ENCODE data around the gene EPB41L2.
A peak's percentile ranks its signal among the peaks of the same experiment; 100 is the strongest.

The EPB41L2 gene

DNA sequence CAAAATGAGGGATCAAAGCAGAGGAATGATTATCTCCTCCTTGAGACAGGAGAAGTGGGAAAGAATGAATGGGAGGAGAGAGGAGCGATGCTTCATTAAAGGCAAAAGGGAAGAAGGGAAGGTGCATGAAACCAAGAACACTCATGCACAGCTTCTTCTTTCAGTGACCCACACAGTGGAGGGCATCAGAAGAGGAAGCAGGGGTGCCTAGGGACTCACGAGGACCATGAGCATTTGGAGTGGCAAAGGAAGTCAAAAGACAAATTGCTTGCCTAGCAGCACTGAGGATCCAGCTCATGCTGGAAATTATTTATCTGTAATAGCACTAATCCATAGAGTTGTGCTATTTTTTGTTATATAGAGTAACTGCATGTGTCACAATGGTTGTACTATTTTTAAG lies 169.8 kb downstream of the EPB41L2 start:
- no peaks in the 10 kb centered on the region for H3K9me3 Mint-ChIP-seq
- H3K4me1 Mint-ChIP-seq: peaks cover 15 to 22% of the 10 kb centered on the region in 2 donors
- peaks cover 24 to 28% of the 10 kb centered on the region in 2 donors for H3K36me3 Mint-ChIP-seq
- DNase-seq: no peak
- peak; percentile 75 to 91 for ATAC-seq (replicated peaks)
- no peaks in the 10 kb centered on the region for H3K27me3 Mint-ChIP-seq
- no peak overlapping the region for H3K4me3 Mint-ChIP-seq
- H3K27ac Mint-ChIP-seq: no peak overlapping the region

DNA sequence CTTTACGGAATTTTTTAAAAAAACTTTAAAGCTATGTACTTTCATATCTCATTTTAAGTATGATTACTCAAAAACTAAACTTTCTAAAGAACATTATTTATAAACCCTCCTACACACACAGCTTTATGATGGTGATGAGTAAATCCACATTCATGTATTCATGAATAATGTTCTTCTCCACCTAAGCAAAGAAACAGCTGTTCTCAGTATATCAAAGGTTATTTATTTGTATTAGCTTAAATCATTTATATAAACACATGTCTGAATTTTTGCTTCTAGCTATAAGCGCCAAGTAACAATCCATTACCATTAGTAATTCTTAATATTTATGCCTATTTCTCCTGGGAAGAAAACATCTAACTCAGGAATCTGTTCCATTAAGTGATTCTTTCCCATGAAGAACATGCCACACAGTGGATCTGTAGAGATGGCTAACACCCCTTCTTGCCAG lies 172.5 kb downstream of the EPB41L2 start:
- no peaks in the 10 kb centered on the region for H3K27me3 Mint-ChIP-seq
- H3K36me3 Mint-ChIP-seq: peaks cover 29 to 32% of the 10 kb centered on the region in 2 donors
- H3K9me3 Mint-ChIP-seq: no peaks in the 10 kb centered on the region
- H3K4me1 Mint-ChIP-seq: peaks cover 17 to 27% of the 10 kb centered on the region in 2 donors
- no peak overlapping the region for H3K4me3 Mint-ChIP-seq
- DNase-seq: no peak
- no peak overlapping the region for H3K27ac Mint-ChIP-seq
- ATAC-seq (replicated peaks): peak; percentile 73 to 74

DNA sequence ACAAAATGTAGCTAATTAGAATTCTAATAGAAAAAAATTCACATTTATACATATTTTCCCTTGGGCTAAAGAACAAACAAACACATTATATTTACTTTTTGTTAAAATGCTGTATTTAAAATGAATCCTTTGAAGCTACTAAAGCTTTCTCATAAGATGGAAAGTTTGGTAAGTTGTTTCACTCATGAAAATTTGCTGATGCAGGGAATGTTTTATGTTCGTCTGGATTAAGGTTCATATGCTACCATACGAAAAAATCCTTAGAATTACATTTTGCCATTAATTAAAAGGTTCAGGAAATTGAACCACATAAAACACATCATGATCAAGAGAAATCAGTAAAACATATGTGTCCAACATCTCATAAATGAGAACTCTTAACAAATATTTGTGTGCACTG lies 173.6 kb downstream of the EPB41L2 start:
- ATAC-seq (replicated peaks) (no peak), DNase-seq (no peak)
- Mint-ChIP-seq H3K4me3 (no peak overlapping the region), H3K27me3 (no peaks in the 10 kb centered on the region), H3K27ac (no peak overlapping the region), H3K4me1 (peaks cover 17 to 27% of the 10 kb centered on the region in 2 donors), H3K36me3 (peaks cover 27 to 32% of the 10 kb centered on the region in 2 donors), H3K9me3 (no peaks in the 10 kb centered on the region)

DNA sequence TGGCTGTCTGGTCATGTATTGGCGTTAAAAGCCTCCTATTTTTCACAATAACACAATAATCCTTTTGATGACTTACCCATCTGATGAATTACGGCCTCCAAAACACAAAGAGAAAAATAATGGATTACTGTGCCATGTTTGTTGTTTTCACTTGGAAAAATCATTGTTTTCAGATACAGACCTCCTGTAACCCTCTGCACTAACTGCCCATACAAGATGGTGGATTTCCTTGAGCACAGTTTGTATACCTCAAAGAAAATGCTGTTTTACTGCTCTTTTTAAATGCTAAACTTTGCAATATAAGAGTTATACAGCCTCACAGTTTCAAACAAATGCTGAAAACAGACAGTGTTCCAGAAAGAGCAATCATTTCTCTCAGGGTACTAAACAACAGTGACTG lies 174.8 kb downstream of the EPB41L2 start:
- DNase-seq: no peak
- Mint-ChIP-seq H3K27ac (no peak overlapping the region), H3K9me3 (no peaks in the 10 kb centered on the region), H3K4me1 (peaks cover 10 to 19% of the 10 kb centered on the region in 2 donors), H3K4me3 (no peak overlapping the region), H3K36me3 (peaks cover 21 to 25% of the 10 kb centered on the region in 2 donors), H3K27me3 (no peaks in the 10 kb centered on the region)
- no peak for ATAC-seq (replicated peaks)

DNA sequence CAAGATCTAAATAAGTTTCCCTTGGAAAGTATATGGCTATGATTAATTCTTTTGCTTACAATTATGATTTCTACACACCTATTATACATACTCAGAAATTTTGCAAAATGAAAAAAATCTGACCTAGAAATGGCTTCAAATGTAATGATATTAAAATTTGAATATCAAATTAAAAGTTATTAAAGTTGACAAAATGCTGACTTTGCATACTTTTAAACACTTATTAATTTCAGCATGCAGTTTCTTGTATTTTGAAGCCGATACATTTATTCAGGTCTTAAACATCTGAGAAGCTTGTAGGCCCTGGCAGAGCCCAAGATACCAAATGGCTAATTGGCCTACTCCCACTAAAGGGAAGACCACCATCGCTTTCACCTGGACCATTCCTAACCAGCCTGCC lies 176.1 kb downstream of the EPB41L2 start:
- peaks cover 9 to 11% of the 10 kb centered on the region in 2 donors for H3K4me1 Mint-ChIP-seq
- no peak overlapping the region for H3K4me3 Mint-ChIP-seq
- H3K27ac Mint-ChIP-seq: no peak overlapping the region
- H3K36me3 Mint-ChIP-seq: peaks cover 24 to 29% of the 10 kb centered on the region in 2 donors
- DNase-seq (no peak), ATAC-seq (replicated peaks) (no peak)
- no peaks in the 10 kb centered on the region for H3K27me3 Mint-ChIP-seq
- no peaks in the 10 kb centered on the region for H3K9me3 Mint-ChIP-seq

DNA sequence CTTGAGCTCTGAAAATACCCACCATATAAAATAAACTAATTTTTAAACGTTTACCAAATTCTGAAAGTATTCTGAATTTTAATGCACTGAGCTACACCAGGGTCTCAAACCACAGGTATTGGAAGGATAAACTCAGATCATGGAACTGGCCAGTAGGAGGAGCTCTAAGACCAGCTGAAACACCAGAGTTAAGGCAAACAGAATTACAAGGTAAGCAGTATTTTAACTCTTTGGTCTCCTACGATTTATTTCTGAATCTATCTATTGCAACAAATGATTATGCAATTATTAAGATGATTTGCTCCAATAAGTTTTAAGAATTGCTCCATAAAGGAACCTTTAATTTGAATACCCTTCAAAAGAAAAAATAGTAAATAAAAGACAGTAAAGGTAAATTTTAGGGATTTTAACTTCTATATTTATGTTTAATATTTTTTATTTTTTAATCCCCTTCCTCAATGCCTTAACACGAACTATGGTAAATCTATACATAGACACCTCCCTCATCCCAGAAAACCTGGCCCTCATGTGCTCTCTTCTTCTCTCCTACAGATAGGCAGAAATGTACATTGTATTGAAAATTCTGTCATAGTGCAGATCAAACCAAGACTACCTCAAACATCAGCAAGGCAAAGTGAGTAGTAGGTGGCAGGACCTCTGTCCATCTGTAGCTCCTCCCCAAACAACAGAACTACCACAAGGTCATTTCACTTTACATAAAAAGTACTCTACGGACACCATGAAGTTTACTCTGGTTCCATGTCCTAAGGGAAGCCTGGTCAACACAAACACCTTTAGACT lies 177.5 kb downstream of the EPB41L2 start:
- peak; percentile 89 to 94 for ATAC-seq (replicated peaks)
- H3K27ac Mint-ChIP-seq: no peak overlapping the region
- H3K4me1 Mint-ChIP-seq: peaks cover 9 to 11% of the 10 kb centered on the region in 2 donors
- no peaks in the 10 kb centered on the region for H3K9me3 Mint-ChIP-seq
- DNase-seq: peak; percentile 57
- H3K27me3 Mint-ChIP-seq: no peaks in the 10 kb centered on the region
- no peak overlapping the region for H3K4me3 Mint-ChIP-seq
- H3K36me3 Mint-ChIP-seq: peaks cover 24 to 31% of the 10 kb centered on the region in 2 donors

DNA sequence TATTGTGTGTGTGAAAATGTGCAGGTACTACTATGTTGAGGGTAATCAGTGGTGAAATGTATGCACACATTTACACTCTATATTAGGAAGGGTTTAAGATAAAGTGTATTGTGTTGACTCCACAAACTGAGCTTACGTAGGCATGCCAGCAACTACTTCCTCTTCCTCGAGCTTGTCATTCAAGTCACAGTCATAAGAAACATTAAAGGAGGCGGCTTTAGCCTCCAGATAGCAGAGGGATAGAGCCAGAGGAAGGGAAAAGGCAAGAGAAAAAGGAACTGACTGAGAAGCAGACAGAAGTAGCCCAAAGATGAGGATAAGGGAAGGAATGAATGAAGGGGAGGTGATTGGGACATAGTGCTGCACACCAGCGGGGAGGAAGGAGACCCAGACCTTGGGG lies 180.7 kb downstream of the EPB41L2 start:
- no peak for DNase-seq
- peaks cover 21 to 28% of the 10 kb centered on the region in 2 donors for H3K36me3 Mint-ChIP-seq
- H3K9me3 Mint-ChIP-seq: no peaks in the 10 kb centered on the region
- peaks cover 2 to 5% of the 10 kb centered on the region in 2 donors for H3K4me1 Mint-ChIP-seq
- ATAC-seq (replicated peaks): no peak
- no peaks in the 10 kb centered on the region for H3K27me3 Mint-ChIP-seq
- H3K4me3 Mint-ChIP-seq: no peak overlapping the region
- peak overlapping the region; percentile 16 for H3K27ac Mint-ChIP-seq

DNA sequence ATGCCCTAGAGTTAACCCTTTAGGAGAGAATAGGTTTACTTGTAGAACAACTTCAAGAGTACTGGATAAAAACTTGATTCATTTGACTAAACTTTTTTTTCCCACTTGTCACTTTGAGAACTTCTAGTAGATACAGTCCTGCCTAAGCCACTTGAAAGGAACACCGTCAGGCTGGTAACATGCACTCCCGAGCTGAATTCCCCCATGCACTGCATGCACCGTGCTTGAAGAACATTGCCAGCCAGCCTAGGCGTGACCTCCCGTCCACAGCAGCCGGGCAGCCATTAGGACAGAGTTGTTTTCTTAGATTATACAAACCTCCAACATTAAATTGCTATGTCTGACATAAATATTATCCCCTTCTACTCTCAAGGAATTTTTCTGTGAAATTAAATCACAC lies 183.2 kb downstream of the EPB41L2 start:
- no peak overlapping the region for H3K4me3 Mint-ChIP-seq

DNA sequence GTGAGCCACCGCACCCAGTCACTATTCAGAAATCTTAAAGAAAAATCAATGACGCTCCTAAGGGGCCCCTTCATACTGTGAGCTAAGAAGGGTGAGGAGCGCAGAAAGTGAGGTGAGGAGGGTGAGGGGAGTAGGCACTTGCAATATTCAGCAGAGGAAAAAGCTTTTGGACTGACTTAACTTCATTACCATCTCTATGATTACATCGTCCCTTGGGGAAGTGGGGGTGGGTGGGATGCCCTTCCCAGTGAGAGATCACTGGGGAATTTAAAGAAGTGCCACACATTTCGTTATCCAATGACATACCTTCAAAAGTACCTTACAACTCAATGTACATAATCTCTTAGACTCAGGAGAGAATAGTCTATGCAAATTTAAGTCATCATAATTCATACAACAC lies 189.3 kb downstream of the EPB41L2 start:
- Mint-ChIP-seq H3K27ac (no peak overlapping the region), H3K9me3 (no peaks in the 10 kb centered on the region), H3K36me3 (peaks cover 19% of the 10 kb centered on the region in 2 donors), H3K27me3 (no peaks in the 10 kb centered on the region), H3K4me3 (no peak overlapping the region), H3K4me1 (peaks cover 11 to 18% of the 10 kb centered on the region in 2 donors)
- ATAC-seq (replicated peaks) (no peak), DNase-seq (no peak)

More for the DNA sequence above, 183.2 kb downstream of the EPB41L2 start:
- no peak overlapping the region for H3K27ac Mint-ChIP-seq
- no peaks in the 10 kb centered on the region for H3K27me3 Mint-ChIP-seq
- peaks cover 9 to 11% of the 10 kb centered on the region in 2 donors for H3K4me1 Mint-ChIP-seq
- no peak for ATAC-seq (replicated peaks)
- H3K36me3 Mint-ChIP-seq: peaks cover 18 to 19% of the 10 kb centered on the region in 2 donors
- DNase-seq: no peak
- H3K9me3 Mint-ChIP-seq: no peaks in the 10 kb centered on the region

DNA sequence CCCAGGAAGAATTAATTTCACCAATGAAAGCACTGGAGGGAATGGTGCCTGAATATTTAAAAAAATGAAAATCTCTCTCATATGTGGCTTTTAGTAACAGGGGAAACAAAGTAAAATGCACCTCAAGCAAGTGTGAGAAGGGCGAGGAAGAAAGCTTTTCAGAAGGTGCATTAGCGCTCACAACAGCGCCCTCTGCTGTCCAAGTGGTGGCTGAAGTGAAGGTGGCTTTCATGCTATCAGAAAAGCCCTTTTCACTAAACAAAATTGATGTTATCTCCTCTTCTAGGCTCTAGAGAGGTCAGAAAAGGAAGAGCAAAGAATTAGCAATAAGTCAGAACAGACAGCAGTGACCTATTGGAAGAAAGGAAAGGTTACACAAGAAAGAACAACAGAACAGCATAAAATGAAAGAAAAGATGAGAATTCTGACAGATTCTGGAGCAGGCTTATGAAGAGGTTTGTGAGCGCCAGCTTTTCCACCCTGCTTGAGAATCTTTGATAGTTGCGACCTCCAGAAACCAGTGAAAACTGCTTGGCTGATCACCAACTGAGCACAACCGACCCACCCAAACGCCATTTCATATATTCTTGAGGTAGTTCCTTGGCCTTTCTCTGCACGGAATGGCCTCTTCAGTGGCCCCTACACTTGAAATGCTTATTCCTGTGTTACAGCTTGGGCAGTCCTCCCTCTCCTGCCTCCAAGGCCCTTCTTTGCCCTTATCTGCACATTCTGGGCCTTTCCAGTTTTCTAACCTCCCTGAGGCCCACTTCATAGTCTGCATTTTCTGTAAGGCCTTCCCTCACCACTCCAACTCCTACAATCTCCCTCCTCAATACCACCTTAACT lies 190.6 kb downstream of the EPB41L2 start:
- no peaks in the 10 kb centered on the region for H3K9me3 Mint-ChIP-seq
- no peak overlapping the region for H3K4me3 Mint-ChIP-seq
- no peak overlapping the region for H3K27ac Mint-ChIP-seq
- peaks cover 19 to 21% of the 10 kb centered on the region in 2 donors for H3K36me3 Mint-ChIP-seq
- DNase-seq (peak; percentile 33), ATAC-seq (replicated peaks) (peak; percentile 57 to 58)
- H3K4me1 Mint-ChIP-seq: peaks cover 11 to 18% of the 10 kb centered on the region in 2 donors
- no peaks in the 10 kb centered on the region for H3K27me3 Mint-ChIP-seq

DNA sequence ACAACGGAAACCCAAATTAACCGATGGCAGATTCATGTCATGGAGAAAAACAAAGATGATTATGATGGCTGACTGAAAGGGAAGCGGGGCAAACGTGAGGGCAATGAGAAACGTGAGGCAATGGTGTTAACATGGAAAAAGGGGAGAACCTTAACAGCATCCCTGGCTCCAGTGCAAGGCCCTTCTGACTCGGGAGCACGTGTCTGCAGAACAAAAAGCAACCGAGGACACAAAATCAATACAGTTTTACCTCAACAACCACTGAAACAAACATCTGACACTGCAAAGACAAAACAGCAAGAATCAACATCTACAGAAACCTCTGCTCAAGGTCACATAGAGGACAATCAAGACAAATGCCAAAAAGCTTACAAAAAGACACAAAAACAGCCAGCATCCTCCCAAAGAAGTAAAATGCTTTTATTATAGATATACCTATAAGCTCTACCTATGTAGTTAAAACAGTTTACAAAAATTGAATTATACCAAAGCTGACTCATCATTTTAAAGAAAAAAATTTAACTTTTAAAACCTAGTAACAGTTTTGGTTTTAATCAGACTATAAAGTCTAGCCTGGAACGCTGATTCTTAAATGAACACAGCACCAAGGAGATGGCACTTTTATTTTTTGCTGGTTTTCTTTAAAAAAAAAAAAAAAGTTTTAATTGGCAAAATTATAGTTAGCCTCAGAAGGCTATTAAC lies 192.7 kb downstream of the EPB41L2 start:
- Mint-ChIP-seq H3K36me3 (peaks cover 29 to 34% of the 10 kb centered on the region in 2 donors), H3K4me3 (no peak overlapping the region), H3K27ac (no peak overlapping the region), H3K4me1 (peaks cover 7 to 14% of the 10 kb centered on the region in 2 donors), H3K27me3 (no peaks in the 10 kb centered on the region), H3K9me3 (no peaks in the 10 kb centered on the region)
- no peak for ATAC-seq (replicated peaks)
- DNase-seq: no peak

DNA sequence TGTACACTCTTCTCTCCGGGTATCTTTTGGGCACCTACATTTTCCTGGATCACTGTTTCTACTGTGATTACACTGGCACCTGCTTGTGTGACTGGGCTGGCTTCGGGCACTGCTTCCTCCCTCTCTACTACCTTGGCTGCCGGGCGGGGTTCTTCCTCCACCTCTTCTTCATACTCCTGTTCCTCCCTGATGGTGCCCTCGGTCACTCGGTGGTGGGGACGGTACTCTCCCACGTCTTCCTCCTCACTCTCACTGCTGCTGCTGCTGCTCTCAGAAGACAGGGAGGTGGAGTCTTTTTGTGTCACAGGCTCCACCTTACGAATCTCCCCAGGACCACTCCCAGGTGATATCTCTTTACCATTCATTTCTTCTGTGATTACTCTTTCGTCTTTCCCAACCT lies 193.4 kb downstream of the EPB41L2 start:
- H3K4me1 Mint-ChIP-seq: peaks cover 4 to 9% of the 10 kb centered on the region in 2 donors
- ATAC-seq (replicated peaks) (no peak), DNase-seq (no peak)
- H3K9me3 Mint-ChIP-seq: no peaks in the 10 kb centered on the region
- H3K36me3 Mint-ChIP-seq: peaks cover 29 to 35% of the 10 kb centered on the region in 2 donors
- no peak overlapping the region for H3K27ac Mint-ChIP-seq
- no peak overlapping the region for H3K4me3 Mint-ChIP-seq
- no peaks in the 10 kb centered on the region for H3K27me3 Mint-ChIP-seq

DNA sequence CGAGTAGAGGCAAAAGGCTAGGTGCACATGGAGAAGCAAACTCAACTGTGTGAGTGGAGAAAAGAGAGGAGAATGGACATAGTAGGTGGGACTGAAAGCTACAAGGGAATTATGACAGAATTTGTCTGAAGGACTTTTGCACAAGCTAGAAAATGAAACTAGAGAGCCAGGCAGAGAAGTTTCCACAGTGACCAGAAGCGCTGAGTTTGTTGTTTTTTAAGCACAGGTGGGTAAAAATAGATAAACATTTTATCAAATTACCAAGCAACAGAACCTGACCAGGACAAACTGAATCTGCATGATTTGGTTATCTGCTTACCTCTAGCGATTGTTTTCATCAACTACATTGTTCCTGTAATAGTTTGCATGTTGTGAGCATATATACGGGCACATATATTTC lies 197.3 kb downstream of the EPB41L2 start:
- no peaks in the 10 kb centered on the region for H3K4me1 Mint-ChIP-seq
- H3K36me3 Mint-ChIP-seq: peaks cover 33 to 47% of the 10 kb centered on the region in 2 donors
- ATAC-seq (replicated peaks): no peak
- H3K4me3 Mint-ChIP-seq: no peak overlapping the region
- H3K9me3 Mint-ChIP-seq: no peaks in the 10 kb centered on the region
- H3K27me3 Mint-ChIP-seq: no peaks in the 10 kb centered on the region
- DNase-seq: no peak
- no peak overlapping the region for H3K27ac Mint-ChIP-seq

DNA sequence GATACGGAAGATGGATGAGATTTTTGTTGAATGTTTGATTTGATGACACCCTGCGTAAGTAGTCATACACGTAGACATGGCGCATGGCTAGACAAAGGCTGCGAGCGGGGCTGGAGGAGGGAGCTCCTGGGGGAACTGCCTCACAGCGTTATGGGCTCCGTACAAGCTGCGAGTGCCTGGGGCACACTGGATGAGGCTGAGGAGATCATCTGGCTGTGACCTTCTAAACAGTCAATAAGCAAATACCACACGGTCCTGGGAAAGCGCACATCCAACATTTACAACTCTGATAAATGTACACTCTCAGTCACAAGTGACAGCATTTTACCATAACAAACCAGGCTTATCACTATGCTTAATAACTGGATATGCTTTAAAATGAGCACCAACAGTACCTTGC lies 198.7 kb downstream of the EPB41L2 start:
- no peak for ATAC-seq (replicated peaks)
- Mint-ChIP-seq H3K4me3 (no peak overlapping the region), H3K36me3 (peaks cover 29 to 44% of the 10 kb centered on the region in 2 donors), H3K4me1 (no peaks in the 10 kb centered on the region), H3K9me3 (no peaks in the 10 kb centered on the region), H3K27ac (no peak overlapping the region), H3K27me3 (no peaks in the 10 kb centered on the region)
- DNase-seq: no peak

Data from stimulated activated naive B cell treated with anti-CD40 and anti-IgM and Interleukin-4, amounts not matched to agents 10 μg/mL and 1 μg/mL and 100 μg/mL, for 72 hours (primary cell).